ENCODE measurements around the gene THRB.

The THRB gene

DNA sequence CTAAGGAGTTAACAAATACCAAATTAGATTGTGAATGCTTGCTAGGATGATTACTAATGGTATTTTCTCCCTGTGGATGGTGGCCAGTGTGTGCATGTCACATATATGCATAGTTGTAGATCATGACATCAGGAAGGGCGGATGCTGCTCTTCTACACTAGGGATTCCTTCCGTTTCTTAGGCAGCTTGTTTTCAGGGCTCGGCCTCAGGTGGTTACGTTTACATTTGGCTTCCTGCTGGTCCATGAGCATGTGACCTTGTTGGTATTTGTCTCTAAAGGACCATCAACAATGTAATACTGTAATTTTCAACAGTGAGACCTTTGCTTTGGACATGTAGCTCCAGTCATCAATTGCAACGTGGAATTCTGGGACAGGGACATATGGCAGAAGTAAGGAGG lies 328.1 kb downstream of the THRB start:
- no peak for DNase-seq (ENCODE audit: extremely low spot score)
- ChIA-PET POLR2A (no interaction called here), CTCF (interaction anchor here (0.8 to 2.3 kb wide), 5 partner anchors 13 to 278 kb away, joined by 3 to 8 read pairs (median 3); no protein-coding TSS in a partner anchor)
- no peak for TF ChIP-seq CTCF (IDR thresholded peaks at IDR 0.05; ENCODE audit: control extremely low read depth, extremely low read depth, low read depth, missing control alignments)

DNA sequence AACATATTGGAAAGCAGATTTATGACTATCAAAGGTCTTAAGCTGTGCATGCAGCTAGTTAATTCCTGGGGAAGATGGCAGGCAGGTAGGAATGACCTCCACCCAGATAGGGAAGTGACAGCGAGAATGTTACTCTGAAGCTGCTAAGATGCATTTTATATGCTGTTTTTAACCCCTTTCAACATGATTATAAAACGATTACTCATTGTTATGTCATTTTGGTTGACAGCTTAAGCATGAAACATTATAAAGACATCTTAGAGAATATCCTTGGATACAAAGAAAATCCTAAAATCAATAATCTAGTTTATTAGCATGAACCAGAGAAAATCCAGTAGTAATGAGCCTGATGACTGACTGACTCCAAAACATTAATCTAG lies 329.1 kb downstream of the THRB start:
- ChIA-PET POLR2A (no interaction called here), CTCF (interaction anchor here (1.2 to 1.3 kb wide), 2 partner anchors 12 to 277 kb away, joined by 3 read pairs; no protein-coding TSS in a partner anchor)
- no peak for TF ChIP-seq CTCF (IDR thresholded peaks at IDR 0.05; ENCODE audit: control extremely low read depth, extremely low read depth, low read depth, missing control alignments)
- DNase-seq (ENCODE audit: extremely low spot score), result no peak

- ChIA-PET CTCF (interaction anchor here (1.2 kb wide), 1 partner anchor 11 kb away, joined by 3 read pairs; no protein-coding TSS in a partner anchor), POLR2A (no interaction called here)
- no peak for TF ChIP-seq CTCF (IDR thresholded peaks at IDR 0.05; ENCODE audit: control extremely low read depth, extremely low read depth, low read depth, missing control alignments)
- no peak for DNase-seq (ENCODE audit: extremely low spot score)
Measured at GRCh38 chr3:24164967-24165602, 329.6 kb downstream of the THRB start.

GRCh38 chr3:24162929-24163328 lies 331.7 kb downstream of the THRB start:
- no peak for DNase-seq (ENCODE audit: extremely low spot score)
- CTCF ChIA-PET, result interaction anchor here (1.3 kb wide), 1 partner anchor 67 kb away, joined by 3 read pairs; no protein-coding TSS in a partner anchor
- TF ChIP-seq CTCF (IDR thresholded peaks at IDR 0.05; ENCODE audit: control extremely low read depth, extremely low read depth, low read depth, missing control alignments), result no peak
- POLR2A ChIA-PET, result no interaction called here

- POLR2A ChIA-PET, result no interaction called here
- DNase-seq (ENCODE audit: extremely low spot score), result no peak
- CTCF ChIA-PET, result interaction anchor here (0.9 to 1.3 kb wide), 2 partner anchors 63 to 68 kb away, joined by 3 read pairs; no protein-coding TSS in a partner anchor
- TF ChIP-seq CTCF (IDR thresholded peaks at IDR 0.05; ENCODE audit: control extremely low read depth, extremely low read depth, low read depth, missing control alignments), result no peak
Measured at GRCh38 chr3:24161841-24162240, 332.8 kb downstream of the THRB start.

DNA sequence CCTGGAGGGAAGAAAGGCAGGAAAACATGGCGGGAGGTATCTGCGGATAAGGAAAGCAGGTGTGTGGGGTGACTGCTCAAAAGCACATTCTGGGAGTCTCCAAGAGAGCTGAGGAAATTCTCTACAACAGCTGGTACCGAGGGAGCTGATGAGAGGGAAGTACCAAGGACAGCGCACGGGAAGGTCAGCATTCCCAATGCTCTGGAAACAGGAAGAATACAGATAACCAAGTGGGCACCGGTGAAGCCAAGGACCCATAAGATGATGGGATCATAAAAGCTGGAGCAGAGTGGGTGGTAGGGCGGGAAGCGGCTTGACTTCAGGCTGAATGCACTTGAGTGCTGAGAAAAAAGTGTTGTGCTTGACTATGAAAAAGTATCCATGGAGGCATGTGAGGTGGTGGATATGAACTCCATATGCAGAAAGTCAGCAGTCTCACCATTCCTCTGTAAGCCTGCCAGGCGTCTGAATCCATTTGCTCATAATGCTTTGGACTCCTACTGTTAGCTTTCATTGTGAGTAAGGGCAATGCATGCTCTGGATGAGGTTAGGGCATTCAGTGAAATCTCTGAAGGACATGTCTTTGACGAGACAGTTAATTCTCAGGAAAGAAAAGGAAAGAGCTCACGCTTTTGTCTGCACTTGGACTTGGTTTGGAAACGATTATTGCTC lies 334.1 kb downstream of the THRB start:
- CTCF ChIA-PET, result no interaction called here
- TF ChIP-seq CTCF (IDR thresholded peaks at IDR 0.05; ENCODE audit: control extremely low read depth, extremely low read depth, low read depth, missing control alignments), result no peak
- POLR2A ChIA-PET, result no interaction called here
- DNase-seq (ENCODE audit: extremely low spot score), result no peak
